Measurements from ENCODE around the gene DCLK1.

DNA sequence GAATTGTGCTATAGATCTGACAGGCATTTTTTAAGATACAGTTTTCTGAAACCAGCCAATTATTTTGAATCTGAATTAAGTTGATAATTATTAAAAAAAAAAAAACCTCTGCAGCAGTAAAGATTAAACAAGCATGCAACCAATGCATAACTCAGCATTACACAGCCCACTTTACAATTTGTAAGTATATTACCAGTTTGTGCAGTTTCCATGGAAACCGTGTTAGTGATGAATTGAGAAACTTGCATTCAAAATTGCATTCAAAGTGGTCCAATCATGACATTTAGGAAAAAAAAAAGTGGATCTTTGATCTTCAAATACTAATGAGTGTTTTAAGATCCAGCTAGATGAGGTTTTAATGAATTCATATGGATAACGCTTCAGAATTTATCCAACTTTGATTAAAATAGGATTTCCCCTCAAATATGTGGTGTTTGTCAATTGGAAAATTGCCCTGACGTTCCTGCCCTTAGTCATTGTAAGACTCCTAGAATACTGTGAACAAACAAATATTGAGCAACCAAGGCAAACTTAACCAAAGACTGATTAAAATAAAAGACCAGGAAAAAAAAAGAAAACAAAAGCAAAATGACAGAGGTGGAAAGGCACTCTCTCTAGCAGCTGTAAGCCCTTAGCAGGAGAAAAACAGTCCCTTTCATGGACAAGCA lies 339.9 kb downstream of the DCLK1 start:
- TF ChIP-seq POLR2A (IDR thresholded peaks at IDR 0.05) (no peak), CTCF (IDR thresholded peaks at IDR 0.05) (no peak)

Data from body of pancreas (tissue), 4 donors.